Activated CD8-positive, alpha-beta T cell treated with anti-CD3 and anti-CD28 coated beads, Interleukin-2, amount 10 ng/mL, durations not matched to agents 7 days and 5 days (primary cell): ENCODE data around the gene GALE. TPM values are rescaled to one million over a fixed set of nuclear protein-coding genes. Genes with fewer than 3 reads are reported as not detected.
A peak's percentile ranks its signal among the peaks of the same experiment; 100 is the strongest.
"Not testable (repeated sequence)": the region's sequence is repeated elsewhere in the genome, so short reads cannot be mapped to it uniquely, and the experiment has no call there.

ENCODE experiments used
- ATAC-seq: fragments of 150-1000 bp; cut with Tn5 transposase; one replicate; pipeline ENCODE4 v1.10.0; 2021; ENCODE audit warnings: moderate library complexity
- CTCF ChIA-PET: fragments of 350-600 bp; sonication (Branson Sonifier 250); formaldehyde crosslinking; loops from one replicate; lab custom pipeline; 2021; ENCODE audit warnings: antibody characterized with exemption; lab: Charles Lee
- POLR2A ChIA-PET: fragments of 350-600 bp; sonication (Branson Sonifier 250); formaldehyde crosslinking; loops from one replicate; lab custom pipeline; 2021; ENCODE audit warnings: antibody characterized with exemption; lab: Charles Lee
- DNase-seq: peaks from one replicate; pipeline ENCODE4 v3.0.0-alpha.2; 2020
- H3K27ac Mint-ChIP-seq: one replicate; pipeline ENCODE4 v1.8.0; 2021; ENCODE audit warnings: mild to moderate bottlenecking, mixed read lengths
- H3K27me3 Mint-ChIP-seq: one replicate; pipeline ENCODE4 v1.8.0; 2021; ENCODE audit warnings: low read depth, mixed read lengths
- H3K36me3 Mint-ChIP-seq: one replicate; pipeline ENCODE4 v1.8.0; 2021; ENCODE audit warnings: low read depth, mixed read lengths
- H3K4me1 Mint-ChIP-seq: one replicate; pipeline ENCODE4 v1.8.0; 2021; ENCODE audit warnings: low read depth, mixed read lengths
- H3K4me3 Mint-ChIP-seq: one replicate; pipeline ENCODE4 v1.8.0; 2021; ENCODE audit warnings: mild to moderate bottlenecking, mixed read lengths
- H3K9me3 Mint-ChIP-seq: one replicate; pipeline ENCODE4 v1.8.0; 2022; ENCODE audit warnings: mixed read lengths; ENCODE audit not compliant: insufficient read depth
- total RNA-seq, 2 experiments: library from RNA; stranded (reverse); gene quantifications; one replicate each; pipeline ENCODE4 v1.2.3, GENCODE V29; 2021

Gene GALE
- total RNA-seq, 2 experiments from 2014 or later = 27.6 to 31.9 TPM

GRCh38 chr1:23792151-23792945, 8.2 kb downstream of the GALE start:
- H3K36me3 Mint-ChIP-seq = peaks cover 46% of the 10 kb centered on the region
- no peaks in the 10 kb centered on the region for H3K9me3 Mint-ChIP-seq
- H3K27me3 Mint-ChIP-seq = no peaks in the 10 kb centered on the region
- DNase-seq (no peak), ATAC-seq (no peak)
- CTCF ChIA-PET = interaction anchor here (0.9 to 2.1 kb wide), 5 partner anchors 12 to 124 kb away, joined by 3 to 10 read pairs (median 5); no protein-coding TSS in a partner anchor
- H3K4me3 Mint-ChIP-seq = peak overlapping the region; percentile 95
- POLR2A ChIA-PET = interaction anchor here (0.7 to 4.0 kb wide), 6 partner anchors 9 to 167 kb away, joined by 3 to 33 read pairs (median 8); partner anchors contain the start of genes GALE, PITHD1 and PNRC2
- H3K27ac Mint-ChIP-seq = peak overlapping the region; percentile 97
- peaks cover 36% of the 10 kb centered on the region for H3K4me1 Mint-ChIP-seq

GRCh38 chr1:23791516-23792047, 9.0 kb downstream of the GALE start:
- Mint-ChIP-seq H3K4me1 (peaks cover 36% of the 10 kb centered on the region), H3K4me3 (peak overlapping the region; percentile 95), H3K27me3 (no peaks in the 10 kb centered on the region), H3K36me3 (peaks cover 47% of the 10 kb centered on the region), H3K27ac (peak overlapping the region; percentile 97), H3K9me3 (no peaks in the 10 kb centered on the region)
- ChIA-PET POLR2A (interaction anchor here (1.5 to 4.0 kb wide), 4 partner anchors 10 to 168 kb away, joined by 4 to 33 read pairs (median 18); partner anchors contain the start of genes GALE, PITHD1 and PNRC2), CTCF (interaction anchor here (0.9 to 2.4 kb wide), 6 partner anchors 11 to 125 kb away, joined by 3 to 10 read pairs (median 6); no protein-coding TSS in a partner anchor)
- DNase-seq (peak; percentile 54), ATAC-seq (peak; percentile 36)

GRCh38 chr1:23790696-23791515, 9.6 kb downstream of the GALE start, which contains the start of gene LYPLA2:
LYPLA2 (plus strand) TSS chr1:23791145; CDS start chr1:23792683, 1,538 bp downstream.
- H3K9me3 Mint-ChIP-seq = no peaks in the 10 kb centered on the region
- H3K27ac Mint-ChIP-seq = peak within 1 kb of the TSS; percentile 97
- ChIA-PET CTCF (interaction anchor here (1.3 to 2.4 kb wide), 6 partner anchors 11 to 125 kb away, joined by 3 to 10 read pairs (median 6); no protein-coding TSS in a partner anchor), POLR2A (interaction anchor here (1.5 to 4.0 kb wide), 4 partner anchors 10 to 169 kb away, joined by 4 to 33 read pairs (median 18); partner anchors contain the start of genes GALE, PITHD1 and PNRC2)
- DNase-seq (peak; percentile 92), ATAC-seq (peak; percentile 90)
- H3K36me3 Mint-ChIP-seq = peaks cover 50% of the 10 kb centered on the region
- H3K27me3 Mint-ChIP-seq = no peaks in the 10 kb centered on the region
- H3K4me1 Mint-ChIP-seq = peaks cover 36% of the 10 kb centered on the region
- H3K4me3 Mint-ChIP-seq = peak within 1 kb of the TSS; percentile 95

- no peak for DNase-seq
- no peak for ATAC-seq
- Mint-ChIP-seq H3K9me3 (no peaks in the 10 kb centered on the region), H3K27ac (no peak overlapping the region), H3K36me3 (peaks cover 56% of the 10 kb centered on the region), H3K4me3 (no peak overlapping the region), H3K4me1 (peaks cover 37% of the 10 kb centered on the region), H3K27me3 (no peaks in the 10 kb centered on the region)
- ChIA-PET CTCF (interaction anchor here (1.3 to 2.7 kb wide), 4 partner anchors 14 to 124 kb away, joined by 3 to 13 read pairs (median 5); partner anchors contain the start of gene CNR2), POLR2A (interaction anchor here (4.0 kb wide), 1 partner anchor 12 kb away, joined by 33 read pairs; the partner anchor contains the start of gene GALE)
Measured at GRCh38 chr1:23788695-23789094, 11.9 kb downstream of the GALE start.

GRCh38 chr1:23787701-23788100, 12.9 kb downstream of the GALE start:
- no peak overlapping the region for H3K4me3 Mint-ChIP-seq
- H3K27ac Mint-ChIP-seq = no peak overlapping the region
- H3K27me3 Mint-ChIP-seq = no peaks in the 10 kb centered on the region
- DNase-seq = no peak
- CTCF ChIA-PET = interaction anchor here (0.5 to 2.7 kb wide), 5 partner anchors 14 to 242 kb away, joined by 3 to 13 read pairs (median 5); partner anchors contain the start of gene CNR2
- peaks cover 31% of the 10 kb centered on the region for H3K4me1 Mint-ChIP-seq
- H3K9me3 Mint-ChIP-seq = no peaks in the 10 kb centered on the region
- H3K36me3 Mint-ChIP-seq = peaks cover 57% of the 10 kb centered on the region
- POLR2A ChIA-PET = interaction anchor here (1.2 kb wide), 1 partner anchor 8 kb away, joined by 5 read pairs; no protein-coding TSS in a partner anchor
- ATAC-seq = no peak

- no peak for DNase-seq
- no peak overlapping the region for H3K27ac Mint-ChIP-seq
- no peaks in the 10 kb centered on the region for H3K9me3 Mint-ChIP-seq
- CTCF ChIA-PET = interaction anchor here (2.0 to 2.8 kb wide), 3 partner anchors 13 to 131 kb away, joined by 7 to 9 read pairs (median 8); no protein-coding TSS in a partner anchor
- H3K4me3 Mint-ChIP-seq = no peak overlapping the region
- POLR2A ChIA-PET = no interaction called here
- H3K4me1 Mint-ChIP-seq = peaks cover 16% of the 10 kb centered on the region
- no peaks in the 10 kb centered on the region for H3K27me3 Mint-ChIP-seq
- peaks cover 62% of the 10 kb centered on the region for H3K36me3 Mint-ChIP-seq
- ATAC-seq = no peak
Measured at GRCh38 chr1:23784846-23785245, 15.7 kb downstream of the GALE start.

- H3K4me3 Mint-ChIP-seq, H3K9me3 Mint-ChIP-seq, DNase-seq, POLR2A ChIA-PET, H3K27me3 Mint-ChIP-seq, ATAC-seq, H3K27ac Mint-ChIP-seq: not testable (repeated sequence)
- Mint-ChIP-seq H3K36me3 (peaks cover 51% of the 10 kb centered on the region), H3K4me1 (peaks cover 21% of the 10 kb centered on the region)
- CTCF ChIA-PET = interaction anchor here (2.0 to 2.8 kb wide), 2 partner anchors 11 to 16 kb away, joined by 7 to 9 read pairs; no protein-coding TSS in a partner anchor
Measured at GRCh38 chr1:23783141-23783540, 17.4 kb downstream of the GALE start.

GRCh38 chr1:23779826-23780371, 20.7 kb downstream of the GALE start:
- ChIA-PET CTCF (interaction anchor here (0.9 to 1.8 kb wide), 8 partner anchors 8 to 1674 kb away, joined by 3 to 9 read pairs (median 4); partner anchors contain the start of genes HMGCL and RPL11), POLR2A (interaction anchor here (1.0 to 3.3 kb wide), 8 partner anchors 8 to 180 kb away, joined by 3 to 25 read pairs (median 5); partner anchors contain the start of genes GALE, LYPLA2 and PNRC2)
- Mint-ChIP-seq H3K27ac (peak overlapping the region; percentile 50), H3K4me1 (peaks cover 44% of the 10 kb centered on the region), H3K36me3 (peaks cover 23% of the 10 kb centered on the region), H3K9me3 (no peaks in the 10 kb centered on the region), H3K4me3 (peak overlapping the region; percentile 84), H3K27me3 (no peaks in the 10 kb centered on the region)
- ATAC-seq = no peak
- DNase-seq = no peak

- Mint-ChIP-seq H3K9me3 (no peaks in the 10 kb centered on the region), H3K4me1 (peaks cover 51% of the 10 kb centered on the region), H3K36me3 (peaks cover 13% of the 10 kb centered on the region), H3K27me3 (no peaks in the 10 kb centered on the region), H3K27ac (peak within 1 kb of the TSS; percentile 94), H3K4me3 (peak within 1 kb of the TSS; percentile 84)
- ATAC-seq (peak; percentile 90), DNase-seq (peak; percentile 86)
- CTCF ChIA-PET = interaction anchor here (1.1 to 3.2 kb wide), 8 partner anchors 24 to 281 kb away, joined by 3 to 23 read pairs (median 4); no protein-coding TSS in a partner anchor
- POLR2A ChIA-PET = interaction anchor here (0.9 to 3.3 kb wide), 8 partner anchors 10 to 181 kb away, joined by 3 to 25 read pairs (median 7); partner anchors contain the start of genes ELOA, GALE, LYPLA2 and PNRC2
Measured at GRCh38 chr1:23777979-23778814, 22.4 kb downstream of the GALE start, which contains the start of gene PITHD1. PITHD1 (plus strand) TSS chr1:23778418; CDS start chr1:23778516, 98 bp downstream.
